ENCODE data around the gene CAPZB.

- no peak for TF ChIP-seq EZH2phosphoT487 (conservative IDR thresholded peaks at IDR 0.05; ENCODE audit: low read length)
- TF ChIP-seq, protein P1, sequence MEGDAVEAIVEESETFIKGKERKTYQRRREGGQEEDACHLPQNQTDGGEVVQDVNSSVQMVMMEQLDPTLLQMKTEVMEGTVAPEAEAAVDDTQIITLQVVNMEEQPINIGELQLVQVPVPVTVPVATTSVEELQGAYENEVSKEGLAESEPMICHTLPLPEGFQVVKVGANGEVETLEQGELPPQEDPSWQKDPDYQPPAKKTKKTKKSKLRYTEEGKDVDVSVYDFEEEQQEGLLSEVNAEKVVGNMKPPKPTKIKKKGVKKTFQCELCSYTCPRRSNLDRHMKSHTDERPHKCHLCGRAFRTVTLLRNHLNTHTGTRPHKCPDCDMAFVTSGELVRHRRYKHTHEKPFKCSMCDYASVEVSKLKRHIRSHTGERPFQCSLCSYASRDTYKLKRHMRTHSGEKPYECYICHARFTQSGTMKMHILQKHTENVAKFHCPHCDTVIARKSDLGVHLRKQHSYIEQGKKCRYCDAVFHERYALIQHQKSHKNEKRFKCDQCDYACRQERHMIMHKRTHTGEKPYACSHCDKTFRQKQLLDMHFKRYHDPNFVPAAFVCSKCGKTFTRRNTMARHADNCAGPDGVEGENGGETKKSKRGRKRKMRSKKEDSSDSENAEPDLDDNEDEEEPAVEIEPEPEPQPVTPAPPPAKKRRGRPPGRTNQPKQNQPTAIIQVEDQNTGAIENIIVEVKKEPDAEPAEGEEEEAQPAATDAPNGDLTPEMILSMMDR (IDR thresholded peaks at IDR 0.05; ENCODE audit: insufficient read depth, low read length, poor library complexity, severe bottlenecking) = no peak
Measured at GRCh38 chr1:19405761-19406487, 79.4 kb downstream of the CAPZB start.
